ENCODE measurements around the gene VAT1L.

VAT1L gene

DNA sequence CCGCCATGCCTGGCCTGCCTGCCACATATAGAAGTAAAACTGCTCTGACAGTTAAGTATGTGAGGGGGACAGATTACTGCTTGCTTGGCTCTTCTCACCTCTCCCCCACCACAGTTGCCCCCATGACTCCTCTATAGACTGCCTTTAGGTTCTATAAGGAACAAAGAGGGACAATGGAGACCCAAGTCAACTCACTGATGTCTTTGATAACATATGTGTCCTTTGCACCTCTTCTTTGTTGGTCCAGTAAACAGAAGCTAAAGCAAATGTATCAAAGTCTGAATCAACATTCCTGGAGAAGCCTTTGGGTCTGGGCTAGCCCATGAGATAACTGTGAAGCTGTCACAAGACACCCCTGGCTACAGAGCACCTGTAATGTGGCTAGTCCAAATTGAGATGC, 38.9 kb upstream of the VAT1L start:
- Histone ChIP-seq H3K9me3 (ENCODE audit: low read length) (no peaks in the 10 kb centered on the region), H3K4me3 (ENCODE audit: low read depth, low read length, poor library complexity, severe bottlenecking) (no peak overlapping the region), H3F3A (ENCODE audit: insufficient read depth, low read length) (no peaks in the 10 kb centered on the region), H4K20me1 (ENCODE audit: insufficient read depth, low read length) (no peaks in the 10 kb centered on the region), H3K27me3 (ENCODE audit: insufficient read depth, low read length) (no peaks in the 10 kb centered on the region), H3K9me2 (ENCODE audit: low read depth, low read length) (no peaks in the 10 kb centered on the region), H2AFZ (ENCODE audit: low read length) (no peak overlapping the region), H3K79me2 (ENCODE audit: insufficient read depth, low read length) (no peaks in the 10 kb centered on the region), H3K4me2 (ENCODE audit: low read length) (no peak overlapping the region), H3K9ac (ENCODE audit: low read length) (no peak overlapping the region), H3K4me1 (ENCODE audit: insufficient read depth, low read length, severe bottlenecking) (no peaks in the 10 kb centered on the region), H3K36me3 (ENCODE audit: insufficient read depth, low read length) (no peaks in the 10 kb centered on the region), H3K27ac (ENCODE audit: low read depth, low read length, poor library complexity, severe bottlenecking) (no peak overlapping the region)
- no peak for TF ChIP-seq EZH2 (IDR thresholded peaks at IDR 0.05; ENCODE audit: borderline replicate concordance, low read length)
- TF ChIP-seq, protein P1, sequence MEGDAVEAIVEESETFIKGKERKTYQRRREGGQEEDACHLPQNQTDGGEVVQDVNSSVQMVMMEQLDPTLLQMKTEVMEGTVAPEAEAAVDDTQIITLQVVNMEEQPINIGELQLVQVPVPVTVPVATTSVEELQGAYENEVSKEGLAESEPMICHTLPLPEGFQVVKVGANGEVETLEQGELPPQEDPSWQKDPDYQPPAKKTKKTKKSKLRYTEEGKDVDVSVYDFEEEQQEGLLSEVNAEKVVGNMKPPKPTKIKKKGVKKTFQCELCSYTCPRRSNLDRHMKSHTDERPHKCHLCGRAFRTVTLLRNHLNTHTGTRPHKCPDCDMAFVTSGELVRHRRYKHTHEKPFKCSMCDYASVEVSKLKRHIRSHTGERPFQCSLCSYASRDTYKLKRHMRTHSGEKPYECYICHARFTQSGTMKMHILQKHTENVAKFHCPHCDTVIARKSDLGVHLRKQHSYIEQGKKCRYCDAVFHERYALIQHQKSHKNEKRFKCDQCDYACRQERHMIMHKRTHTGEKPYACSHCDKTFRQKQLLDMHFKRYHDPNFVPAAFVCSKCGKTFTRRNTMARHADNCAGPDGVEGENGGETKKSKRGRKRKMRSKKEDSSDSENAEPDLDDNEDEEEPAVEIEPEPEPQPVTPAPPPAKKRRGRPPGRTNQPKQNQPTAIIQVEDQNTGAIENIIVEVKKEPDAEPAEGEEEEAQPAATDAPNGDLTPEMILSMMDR (IDR thresholded peaks at IDR 0.05; ENCODE audit: low read length): no peak

DNA sequence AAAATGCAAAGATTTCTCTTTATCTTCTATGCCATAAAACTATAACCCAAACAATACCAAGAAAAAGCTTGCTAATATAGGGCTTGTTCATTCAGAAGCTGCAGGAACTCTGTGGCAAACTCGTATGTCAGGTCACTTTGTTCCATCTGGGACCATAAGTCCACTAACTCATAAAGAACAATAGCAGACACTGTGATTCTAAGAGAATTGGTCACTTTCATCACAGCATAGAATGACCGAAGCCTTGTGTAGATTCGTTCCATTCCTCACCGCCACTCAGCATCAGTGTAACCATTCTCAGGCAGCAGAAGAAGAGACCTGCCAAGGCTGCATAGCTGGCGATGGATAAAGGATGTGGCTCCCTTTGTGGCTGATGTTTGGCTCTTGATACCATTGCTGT, 30.3 kb upstream of the VAT1L start:
- Histone ChIP-seq H3K9ac (ENCODE audit: low read length) (no peak overlapping the region), H2AFZ (ENCODE audit: low read length) (no peak overlapping the region)

DNA sequence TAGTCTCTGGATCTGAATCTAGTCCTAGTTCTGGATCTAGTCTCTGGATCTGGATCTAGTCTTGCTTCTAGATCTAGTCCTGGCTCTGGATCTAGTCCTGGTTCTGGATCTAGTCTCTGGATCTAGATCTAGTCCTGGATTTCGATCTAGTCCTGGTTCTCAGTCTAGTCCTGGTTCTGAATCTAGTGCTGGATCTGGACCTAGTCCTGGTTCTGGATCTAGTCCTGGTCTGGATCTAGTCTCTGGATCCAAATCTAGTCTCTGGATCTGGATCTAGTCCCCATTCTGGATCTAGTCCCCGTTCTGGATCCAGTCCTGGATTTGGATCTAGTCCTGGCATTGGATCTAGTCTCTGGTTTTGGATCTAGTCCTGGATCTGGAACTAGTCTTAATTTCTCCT, 29.9 kb upstream of the VAT1L start:
- no peaks in the 10 kb centered on the region for H4K20me1 ChIP-seq (ENCODE audit: insufficient read depth, low read length)
- H3K4me3 ChIP-seq (ENCODE audit: low read depth, low read length, poor library complexity, severe bottlenecking): no peak overlapping the region
- no peak overlapping the region for H3K9ac ChIP-seq (ENCODE audit: low read length)
- H3K27me3 ChIP-seq (ENCODE audit: insufficient read depth, low read length): no peaks in the 10 kb centered on the region
- H2AFZ ChIP-seq (ENCODE audit: low read length): no peak overlapping the region
- no peak overlapping the region for H3K27ac ChIP-seq (ENCODE audit: low read depth, low read length, poor library complexity, severe bottlenecking)
- no peaks in the 10 kb centered on the region for H3K9me2 ChIP-seq (ENCODE audit: low read depth, low read length)
- H3K4me2 ChIP-seq (ENCODE audit: low read length): no peak overlapping the region
- no peaks in the 10 kb centered on the region for H3K36me3 ChIP-seq (ENCODE audit: insufficient read depth, low read length)
- TF ChIP-seq, protein P1 (IDR thresholded peaks at IDR 0.05; ENCODE audit: low read length): no peak
- TF ChIP-seq EZH2 (IDR thresholded peaks at IDR 0.05; ENCODE audit: borderline replicate concordance, low read length): no peak
- no peaks in the 10 kb centered on the region for H3K79me2 ChIP-seq (ENCODE audit: insufficient read depth, low read length)
- no peaks in the 10 kb centered on the region for H3F3A ChIP-seq (ENCODE audit: insufficient read depth, low read length)
- H3K4me1 ChIP-seq (ENCODE audit: insufficient read depth, low read length, severe bottlenecking): no peaks in the 10 kb centered on the region
- no peaks in the 10 kb centered on the region for H3K9me3 ChIP-seq (ENCODE audit: low read length)

More for the DNA sequence above, 30.3 kb upstream of the VAT1L start:
- H3K36me3 ChIP-seq (ENCODE audit: insufficient read depth, low read length): no peaks in the 10 kb centered on the region
- H3K9me2 ChIP-seq (ENCODE audit: low read depth, low read length): no peaks in the 10 kb centered on the region
- H3K27ac ChIP-seq (ENCODE audit: low read depth, low read length, poor library complexity, severe bottlenecking): no peak overlapping the region
- no peak overlapping the region for H3K4me3 ChIP-seq (ENCODE audit: low read depth, low read length, poor library complexity, severe bottlenecking)
- H3K27me3 ChIP-seq (ENCODE audit: insufficient read depth, low read length): no peaks in the 10 kb centered on the region
- no peak for TF ChIP-seq EZH2 (IDR thresholded peaks at IDR 0.05; ENCODE audit: borderline replicate concordance, low read length)
- TF ChIP-seq, protein P1 (IDR thresholded peaks at IDR 0.05; ENCODE audit: low read length): no peak
- H3K4me1 ChIP-seq (ENCODE audit: insufficient read depth, low read length, severe bottlenecking): no peaks in the 10 kb centered on the region
- no peaks in the 10 kb centered on the region for H3F3A ChIP-seq (ENCODE audit: insufficient read depth, low read length)
- H3K9me3 ChIP-seq (ENCODE audit: low read length): no peaks in the 10 kb centered on the region
- no peaks in the 10 kb centered on the region for H4K20me1 ChIP-seq (ENCODE audit: insufficient read depth, low read length)
- H3K79me2 ChIP-seq (ENCODE audit: insufficient read depth, low read length): no peaks in the 10 kb centered on the region
- no peak overlapping the region for H3K4me2 ChIP-seq (ENCODE audit: low read length)

Data from OCI-LY1 (cell line).